ENCODE results near the gene ARID1B. TPM values are rescaled to one million over a fixed set of nuclear protein-coding genes. Genes with fewer than 3 reads are reported as not detected.

ARID1B gene
- total and polyA plus RNA-seq, 2 of the 13 experiments (the other 11 are each of a cell fraction or from before 2014, with no cell fraction given) = 20.1 to 32.6 TPM

- FAIRE-seq (peak; percentile 94), DNase-seq (ENCODE audit: low spot score) (peak; percentile 75), ATAC-seq (peak; percentile 98)
- peaks cover 8 to 24% of the 10 kb centered on the region in 2 experiments; a peak in 4 of 5 replicates for H3K36me3 ChIP-seq (replicated peaks in 1 of 2; ENCODE audit: control insufficient read depth in 1 of 2, insufficient read depth in 2 of 2, low read length in 2 of 2)
- ChIA-PET POLR2A (no interaction called here), CTCF (ENCODE audit: low intra/inter-chr PET ratio, low total read pairs) (no interaction called here)
- no TSS peak for BruUV-seq (replicated peaks)
- whole genome bisulfite sequencing (ENCODE audit: low lambda C conversion rate) = 74% methylated on average over 15 of the region's 15 CpGs
- intact Hi-C loops (cut with micrococcal nuclease; ENCODE audit: unreplicated experiment) (no loop called here), in situ Hi-C loops (cut with HindIII; ENCODE audit: extremely low pct_ligation_motif_present, low pct_unique_long_range_greater_than_20kb) (loop anchor here (25.0 kb wide), 1 partner anchor 616 kb away; no protein-coding TSS in a partner anchor)
- no peak overlapping the region for H3K4me3 ChIP-seq (replicated peaks in 1 of 3; ENCODE audit: insufficient read depth in 1 of 3, low read depth in 2 of 3, low read length in 3 of 3)
- no peak overlapping the region for H2AFZ ChIP-seq (ENCODE audit: low read length)
- H3K4me2 ChIP-seq (ENCODE audit: low read depth, low read length) = peak overlapping the region; percentile 1; the same call in 1 of the 2 replicates
- H3K79me2 ChIP-seq (ENCODE audit: insufficient read depth, low read length) = no peaks in the 10 kb centered on the region
- H4K20me1 ChIP-seq (ENCODE audit: insufficient read depth, low read length) = no peaks in the 10 kb centered on the region
- no peak overlapping the region for H3K9ac ChIP-seq (ENCODE audit: insufficient read depth, low read depth, low read length)
- H3K27ac ChIP-seq (ENCODE audit: extremely low read length, insufficient read depth, low read length) = no peak overlapping the region
- no peaks in the 10 kb centered on the region for H3K9me3 ChIP-seq (ENCODE audit: low read length)
- peaks cover 23% of the 10 kb centered on the region for H3K4me1 ChIP-seq (ENCODE audit: insufficient read depth, low read length)
- H3K27me3 ChIP-seq (ENCODE audit: control insufficient read depth in 1 of 2, insufficient read depth in 2 of 2, low read length in 2 of 2) = no peaks in the 10 kb centered on the region
- TF ChIP-seq FOXA1 (IDR thresholded peaks at IDR 0.05) = no peak
- no peak for TF ChIP-seq FOXA1 (CRISPR knock-in tag; IDR thresholded peaks at IDR 0.05)
- TF ChIP-seq ZFY (CRISPR knock-in tag; IDR thresholded peaks at IDR 0.05) = peak; percentile 39
- TF ChIP-seq SRF (IDR thresholded peaks at IDR 0.05; ENCODE audit: low read depth, low read length) = no peak
- no peak for TF ChIP-seq NFYC (CRISPR knock-in tag; IDR thresholded peaks at IDR 0.05)
- TF ChIP-seq ZNF224 (CRISPR knock-in tag; IDR thresholded peaks at IDR 0.05) = no peak
- no peak for TF ChIP-seq ZBTB20 (CRISPR knock-in tag; IDR thresholded peaks at IDR 0.05; ENCODE audit: borderline replicate concordance, low read depth)
- no peak for TF ChIP-seq DMAP1 (CRISPR knock-in tag; IDR thresholded peaks at IDR 0.05)
- no peak for TF ChIP-seq ZSCAN12 (CRISPR knock-in tag; IDR thresholded peaks at IDR 0.05)
- peak; percentile 52; the same call in 1 of the 2 replicates for TF ChIP-seq ZBTB38 (CRISPR knock-in tag; IDR thresholded peaks at IDR 0.05)
- TF ChIP-seq HOXA7 (CRISPR knock-in tag; IDR thresholded peaks at IDR 0.05) = no peak
- no peak for TF ChIP-seq FLYWCH1 (CRISPR knock-in tag; IDR thresholded peaks at IDR 0.05)
- no peak for TF ChIP-seq RFX1 (IDR thresholded peaks at IDR 0.05)
- TF ChIP-seq FOXP4 (CRISPR knock-in tag; IDR thresholded peaks at IDR 0.05) = peak; percentile 30; the same call in 1 of the 2 replicates
- no peak for TF ChIP-seq NRL (CRISPR knock-in tag; IDR thresholded peaks at IDR 0.05; ENCODE audit: borderline replicate concordance)
- TF ChIP-seq ATF6 (CRISPR knock-in tag; conservative IDR thresholded peaks at IDR 0.05) = no peak
- TF ChIP-seq POGZ (CRISPR knock-in tag; IDR thresholded peaks at IDR 0.05) = peak; percentile 48; the same call in 1 of the 2 replicates
- no peak for TF ChIP-seq PAF1 (CRISPR knock-in tag; IDR thresholded peaks at IDR 0.05)
- no peak for TF ChIP-seq HOXA5 (CRISPR knock-in tag; IDR thresholded peaks at IDR 0.05)
- TF ChIP-seq FIP1L1 (IDR thresholded peaks at IDR 0.05; ENCODE audit: borderline replicate concordance, insufficient read depth, low read depth, low read length) = no peak
- TF ChIP-seq HOXA3 (CRISPR knock-in tag; IDR thresholded peaks at IDR 0.05) = peak; percentile 29; the same call in 1 of the 2 replicates
- TF ChIP-seq ZMYM4 (CRISPR knock-in tag; IDR thresholded peaks at IDR 0.05) = peak; percentile 82
- TF ChIP-seq KLF11 (CRISPR knock-in tag; IDR thresholded peaks at IDR 0.05) = no peak
- no peak for TF ChIP-seq MTA3 (CRISPR knock-in tag; IDR thresholded peaks at IDR 0.05)
- no peak for TF ChIP-seq NAIF1 (CRISPR knock-in tag; IDR thresholded peaks at IDR 0.05; ENCODE audit: borderline replicate concordance)
Measured at GRCh38 chr6:157177731-157178336, 400.7 kb downstream of the ARID1B start.
